Tibial artery (tissue), 4 donors: ENCODE data around the gene ZMIZ1.

Source experiments
- DNase-seq, 2 donors: peaks; one replicate each; pipeline ENCODE4 v3.0.0-alpha.2; 2019
- H3K27ac ChIP-seq, 2 donors: fragments of 200-600 bp; sonication (generic) in 1 of 2; 1 replicate in 1 of 2; 2 replicates in 1 of 2; pipeline ENCODE4 v1.5.1; 2018 to 2019; ENCODE audit warnings: mild to moderate bottlenecking in 1 of 2
- H3K27me3 ChIP-seq, 2 donors: fragments of 200-600 bp; sonication (generic) in 1 of 2; one replicate each; pipeline versions ENCODE4 v1.5.1 to v1.6.0; 2016 to 2019
- H3K36me3 ChIP-seq, 3 donors: fragments of 200-600 bp; sonication (generic) in 2 of 3; one replicate each; pipeline ENCODE4 v1.5.1; 2016 to 2019; ENCODE audit warnings: mild to moderate bottlenecking in 2 of 3
- H3K4me1 ChIP-seq, 4 donors: fragments of 200-600 bp; sonication (generic) in 2 of 4; 1 replicate in 3 of 4; 2 replicates in 1 of 4; pipeline ENCODE4 v1.5.1; 2016 to 2019
- H3K4me3 ChIP-seq, 2 donors: fragments of 200-600 bp; sonication (generic) in 1 of 2; 1 replicate in 1 of 2; 2 replicates in 1 of 2; pipeline ENCODE4 v1.5.1; 2018 to 2019; ENCODE audit warnings: mild to moderate bottlenecking in 2 of 2
- H3K9me3 ChIP-seq, 3 donors: fragments of 200-600 bp; sonication (generic) in 1 of 3; one replicate each; pipeline ENCODE4 v1.5.1; 2016 to 2019
- CTCF ChIP-seq, 2 experiments: fragments of 200-600 bp in 1 of 2; fragments of 450-650 bp in 1 of 2; IDR thresholded peaks; one replicate each; pipeline ENCODE4 v1.5.1; 2017 to 2019; ENCODE audit warnings: antibody characterized with exemption in 2 of 2, mild to moderate bottlenecking in 1 of 2, moderate library complexity in 1 of 2
- intact Hi-C: fragments of 100-400 bp; cut with DNase I; formaldehyde crosslinking; loops from one replicate; pipeline ENCODE4 v1.15.0; 2023; ENCODE audit warnings: low total_unique reads

The ZMIZ1 gene

GRCh38 chr10:79252971-79253370 lies 184.2 kb downstream of the ZMIZ1 start:
- no peaks in the 10 kb centered on the region for H3K9me3 ChIP-seq
- H3K4me1 ChIP-seq: peaks cover under 1 to 38% (median 25%) of the 10 kb centered on the region in 4 donors
- intact Hi-C loops: no loop called here
- no peak for TF ChIP-seq CTCF (IDR thresholded peaks at IDR 0.05)
- peaks cover 0 to 31% (median 11%) of the 10 kb centered on the region in 3 donors for H3K36me3 ChIP-seq
- no peak for DNase-seq
- no peaks in the 10 kb centered on the region for H3K27me3 ChIP-seq
- no peak overlapping the region for H3K27ac ChIP-seq
- no peak overlapping the region for H3K4me3 ChIP-seq

- H3K36me3 ChIP-seq: peaks cover 0 to 31% (median 11%) of the 10 kb centered on the region in 3 donors
- no peak for TF ChIP-seq CTCF (IDR thresholded peaks at IDR 0.05)
- H3K27ac ChIP-seq: no peak overlapping the region
- DNase-seq: no peak
- H3K9me3 ChIP-seq: no peaks in the 10 kb centered on the region
- peaks cover 0 to 31% (median 18%) of the 10 kb centered on the region in 4 donors for H3K4me1 ChIP-seq
- no peak overlapping the region for H3K4me3 ChIP-seq
- no peaks in the 10 kb centered on the region for H3K27me3 ChIP-seq
- intact Hi-C loops: no loop called here
These were observed 184.9 kb downstream of the ZMIZ1 start for GRCh38 chr10:79253704-79254103.

- Histone ChIP-seq H3K27me3 (no peaks in the 10 kb centered on the region), H3K36me3 (peaks cover 0 to 31% (median 11%) of the 10 kb centered on the region in 3 donors), H3K27ac (no peak overlapping the region), H3K9me3 (no peaks in the 10 kb centered on the region), H3K4me1 (peaks cover 0 to 23% (median 11%) of the 10 kb centered on the region in 4 donors), H3K4me3 (no peak overlapping the region)
- intact Hi-C loops: no loop called here
- DNase-seq: no peak
- no peak for TF ChIP-seq CTCF (IDR thresholded peaks at IDR 0.05)
These were observed 185.7 kb downstream of the ZMIZ1 start for GRCh38 chr10:79254333-79255006.

- H3K27me3 ChIP-seq: no peaks in the 10 kb centered on the region
- DNase-seq: no peak
- H3K9me3 ChIP-seq: no peaks in the 10 kb centered on the region
- H3K27ac ChIP-seq: no peak overlapping the region
- peaks cover 0 to 31% (median 11%) of the 10 kb centered on the region in 3 donors for H3K36me3 ChIP-seq
- H3K4me3 ChIP-seq: no peak overlapping the region
- H3K4me1 ChIP-seq: peaks cover 0 to 17% (median 7%) of the 10 kb centered on the region in 4 donors
- intact Hi-C loops: no loop called here
- no peak for TF ChIP-seq CTCF (IDR thresholded peaks at IDR 0.05)
These were observed 186.3 kb downstream of the ZMIZ1 start for GRCh38 chr10:79255007-79255507.

- H3K27me3 ChIP-seq: no peaks in the 10 kb centered on the region
- H3K4me1 ChIP-seq: peaks cover 0 to 23% (median 6%) of the 10 kb centered on the region in 4 donors
- H3K27ac ChIP-seq: no peak overlapping the region
- H3K9me3 ChIP-seq: no peaks in the 10 kb centered on the region
- peaks cover 0 to 31% (median 15%) of the 10 kb centered on the region in 3 donors for H3K36me3 ChIP-seq
- intact Hi-C loops: no loop called here
- no peak for DNase-seq
- no peak overlapping the region for H3K4me3 ChIP-seq
- TF ChIP-seq CTCF (IDR thresholded peaks at IDR 0.05): no peak
These were observed 187.6 kb downstream of the ZMIZ1 start for GRCh38 chr10:79256264-79256806.
